ENCODE measurements around the gene VAV3.

Gene VAV3

DNA sequence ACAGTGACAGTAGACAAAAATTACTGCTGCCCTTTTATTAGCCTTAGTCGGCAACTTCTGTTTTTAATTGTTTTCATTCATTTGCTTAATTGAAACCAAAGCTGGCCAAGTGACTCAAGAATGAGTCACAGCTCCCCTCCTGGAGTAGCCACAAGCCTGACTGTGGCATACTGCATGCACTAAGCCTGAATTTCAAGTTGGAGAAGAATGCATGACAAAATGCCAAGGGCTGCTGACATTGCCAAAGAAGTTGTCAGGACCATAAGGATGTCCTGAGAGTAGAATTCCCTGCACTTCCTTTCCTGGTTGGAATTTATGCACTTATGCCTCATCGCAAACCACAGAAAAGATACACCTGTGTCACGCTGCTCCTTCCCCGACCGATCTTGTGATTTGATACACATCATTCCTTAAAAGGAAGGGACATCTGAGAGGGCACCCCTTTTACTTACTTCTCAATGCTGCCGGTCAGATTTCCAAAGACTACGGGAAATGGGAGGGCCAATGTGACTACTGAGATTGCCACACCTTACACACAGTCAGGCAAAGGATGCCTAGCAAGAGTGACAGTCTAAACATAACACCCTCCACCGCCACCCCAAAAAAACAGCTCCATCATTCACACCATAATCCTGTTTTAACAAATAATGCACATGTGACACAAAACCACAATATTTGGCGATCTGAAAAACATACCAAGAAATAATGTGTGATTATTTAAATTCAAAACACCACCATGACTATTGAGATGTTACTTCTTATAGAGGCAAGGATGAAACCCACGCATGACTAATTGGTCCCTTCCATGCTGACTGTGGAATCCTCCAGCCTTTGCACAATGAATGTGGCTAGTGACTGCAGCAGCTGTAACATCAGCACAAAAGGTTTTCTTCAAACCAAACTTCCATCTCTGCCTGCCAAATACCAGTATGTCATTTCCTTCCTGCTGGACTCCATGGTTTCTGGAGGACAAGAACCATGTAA is 28.2 kb downstream of the VAV3 start:
- DNase-seq: peak in 6 of 56 donors; percentile 2 to 21 (median 4)

DNA sequence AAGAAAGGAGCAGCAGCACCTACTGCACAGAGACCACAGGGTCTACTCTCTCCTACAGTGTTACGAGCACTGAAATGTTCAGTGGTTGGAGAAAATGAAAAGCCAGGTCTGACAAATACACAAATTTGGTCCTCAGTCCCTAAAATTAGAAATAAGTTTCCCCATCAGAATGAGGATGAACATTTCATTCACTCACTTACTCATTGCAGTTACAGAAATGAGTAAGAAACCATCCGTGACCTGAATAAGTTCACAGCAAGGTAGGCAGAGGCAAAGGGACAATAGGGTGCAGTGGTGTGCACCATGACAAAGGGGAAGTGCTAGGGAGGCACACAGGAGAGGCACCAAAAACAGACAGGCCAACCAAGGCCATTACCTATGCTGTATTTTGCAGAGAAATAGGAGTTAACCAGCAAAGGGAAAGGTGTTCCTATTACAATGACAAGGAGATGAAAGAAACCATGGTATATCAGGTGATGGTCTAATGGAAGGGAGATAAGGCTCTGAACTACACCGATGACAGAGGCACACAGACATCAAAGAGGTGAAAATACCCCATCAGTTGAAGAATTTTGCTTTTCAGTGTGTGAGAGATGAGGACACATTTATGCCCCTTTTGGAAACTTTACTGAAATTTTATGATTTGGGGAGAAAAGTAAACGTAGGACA is 29.4 kb downstream of the VAV3 start:
- DNase-seq: no peak

GRCh38 chr1:107934578-107934977 is 30.4 kb downstream of the VAV3 start:
- DNase-seq: no peak

DNA sequence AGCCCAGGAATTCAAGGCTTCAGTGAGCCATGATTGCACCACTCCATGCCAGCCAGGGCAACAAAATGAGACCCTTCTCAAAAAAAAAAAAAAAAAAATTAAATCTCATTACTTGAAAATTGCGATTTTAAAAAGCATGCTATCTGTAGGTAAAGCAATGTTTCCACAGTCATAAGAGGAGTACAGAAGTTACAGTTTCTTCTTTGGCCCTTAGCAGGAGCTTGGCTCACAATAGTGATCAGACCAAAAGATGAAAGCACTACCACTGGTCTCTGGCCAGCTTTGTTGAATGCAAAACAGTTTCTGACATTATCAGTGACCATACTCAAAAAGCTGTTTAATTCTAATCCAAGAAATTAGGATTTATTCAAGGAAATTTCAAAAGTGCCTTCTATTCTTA is 31.2 kb downstream of the VAV3 start:
- no peak for DNase-seq

- DNase-seq: no peak
Measured at GRCh38 chr1:107930292-107930691, 34.7 kb downstream of the VAV3 start.

DNA sequence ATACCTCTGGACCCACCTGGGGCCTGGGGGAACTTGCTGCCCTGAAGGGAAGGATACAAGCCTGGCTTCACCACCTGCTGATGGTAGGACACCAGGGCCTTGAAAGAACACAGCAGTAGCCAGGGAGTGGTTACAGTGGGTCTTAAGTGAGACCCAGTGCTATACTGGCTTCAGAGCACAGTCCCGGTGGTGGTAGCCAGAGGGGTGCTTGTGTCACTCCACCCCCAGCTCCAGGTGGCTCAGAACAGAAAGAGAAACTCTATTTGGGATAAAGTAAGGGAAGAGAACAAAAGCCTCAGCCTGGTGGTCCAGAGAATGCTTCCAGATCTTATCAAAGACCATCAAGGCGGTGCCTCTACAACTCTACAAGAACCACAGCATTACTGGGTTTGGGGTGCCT is 37.2 kb downstream of the VAV3 start:
- DNase-seq: no peak

- DNase-seq: no peak
Measured at GRCh38 chr1:107926436-107927080, 38.4 kb downstream of the VAV3 start.

GRCh38 chr1:107925565-107925964 is 39.4 kb downstream of the VAV3 start:
- no peak for DNase-seq

DNA sequence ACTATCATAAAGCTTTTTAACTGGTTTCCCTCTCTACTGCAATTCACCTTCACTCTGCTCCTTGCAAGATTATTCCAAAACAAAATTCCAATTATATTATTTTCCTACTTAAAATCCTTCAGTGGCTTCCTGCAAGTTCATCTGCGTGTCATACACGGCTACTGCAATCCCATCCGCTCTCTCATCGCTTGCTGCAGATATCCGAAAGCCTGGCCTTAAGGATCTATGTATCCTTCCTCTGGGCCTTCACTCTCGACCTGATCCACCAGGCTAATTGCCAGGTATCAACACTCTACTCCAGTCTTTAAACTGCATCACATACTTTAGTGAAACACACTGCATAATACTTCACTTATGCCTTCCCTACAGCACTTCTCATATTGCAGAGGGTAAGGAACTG is 44.0 kb downstream of the VAV3 start:
- DNase-seq: no peak

DNA sequence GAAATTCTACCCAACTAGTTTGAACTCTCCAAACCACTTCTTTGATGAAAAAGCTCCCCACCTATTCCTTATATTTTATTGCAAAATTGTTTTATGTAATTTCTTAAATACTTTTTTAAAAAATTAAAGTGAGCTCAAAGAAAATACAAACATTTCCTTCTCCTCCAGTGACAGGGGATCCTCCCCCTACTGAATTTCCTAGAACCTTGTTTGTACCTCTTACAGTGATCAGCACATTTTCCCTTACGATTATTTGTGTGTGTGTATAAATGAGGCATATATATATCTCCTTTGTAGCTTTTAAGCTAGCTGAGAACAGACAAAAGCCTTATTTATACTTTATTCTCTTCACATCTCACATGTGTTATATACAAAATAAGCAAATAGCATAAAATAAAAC is 44.4 kb downstream of the VAV3 start:
- no peak for DNase-seq

DNA sequence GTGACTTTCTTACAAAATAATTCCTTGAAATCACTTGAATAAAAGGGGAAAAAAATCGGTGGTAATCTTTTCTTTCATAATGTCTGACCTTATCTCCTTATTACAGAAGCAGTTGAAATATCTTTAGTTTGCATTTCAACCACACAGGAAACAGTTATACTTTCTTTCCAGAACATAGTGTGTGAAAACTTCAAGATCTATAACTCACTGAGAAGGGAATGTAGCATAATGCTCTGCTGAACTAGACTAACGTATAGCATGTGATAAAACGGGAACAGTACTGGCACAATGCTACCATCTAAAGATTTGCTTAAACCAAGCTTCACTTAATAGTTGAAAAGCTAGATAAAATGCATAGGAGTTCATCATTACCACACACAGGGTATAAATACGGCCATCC is 45.0 kb downstream of the VAV3 start:
- no peak for DNase-seq

DNA sequence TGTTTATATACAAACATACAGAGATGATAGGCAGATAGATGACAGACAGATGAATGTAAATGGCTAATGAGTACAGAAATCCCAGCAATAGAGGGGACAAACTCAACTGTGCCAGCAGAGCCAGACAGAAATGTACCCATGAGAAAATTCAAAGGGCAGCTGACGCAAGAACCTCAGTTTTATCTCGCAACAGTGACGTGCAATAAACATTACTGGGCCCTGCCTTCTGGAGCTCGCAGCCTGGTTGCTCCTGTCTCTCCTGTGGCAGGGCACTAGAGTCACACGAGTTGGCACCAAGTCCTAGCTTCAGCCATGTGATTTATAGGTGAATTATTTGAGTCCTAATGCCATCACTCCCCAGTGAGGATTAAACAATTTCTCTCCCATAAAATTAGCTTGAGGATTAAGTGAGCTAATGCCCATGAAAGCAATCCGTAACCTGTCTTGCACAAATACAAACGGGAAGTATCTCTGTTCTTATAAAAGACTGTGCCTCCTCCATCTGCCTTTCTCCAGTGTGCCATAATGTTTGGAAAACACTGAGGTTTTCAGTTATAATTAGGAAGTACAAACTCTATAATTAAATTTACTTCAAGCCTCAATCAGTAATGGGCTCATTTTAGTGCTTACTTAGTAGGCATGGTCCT is 50.7 kb downstream of the VAV3 start:
- DNase-seq: no peak

DNA sequence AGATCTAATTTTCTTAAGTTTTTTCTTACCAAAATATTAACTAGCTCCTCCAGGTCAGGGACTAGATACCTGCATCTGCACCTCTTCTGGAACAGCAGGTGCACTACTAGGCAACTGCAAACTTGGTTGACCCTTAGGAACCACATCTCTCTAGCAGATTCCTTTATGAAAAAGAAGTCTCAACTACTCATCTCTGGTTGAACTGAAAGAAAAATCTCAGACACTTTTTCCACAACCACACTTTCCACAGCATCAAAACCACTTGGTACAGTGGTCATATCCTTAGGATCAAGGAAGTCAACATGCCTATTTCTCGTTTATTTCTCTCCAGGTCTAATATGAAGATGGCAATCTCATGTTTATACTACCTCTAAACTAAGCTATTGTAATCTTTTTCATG is 52.3 kb downstream of the VAV3 start:
- no peak for DNase-seq

DNA sequence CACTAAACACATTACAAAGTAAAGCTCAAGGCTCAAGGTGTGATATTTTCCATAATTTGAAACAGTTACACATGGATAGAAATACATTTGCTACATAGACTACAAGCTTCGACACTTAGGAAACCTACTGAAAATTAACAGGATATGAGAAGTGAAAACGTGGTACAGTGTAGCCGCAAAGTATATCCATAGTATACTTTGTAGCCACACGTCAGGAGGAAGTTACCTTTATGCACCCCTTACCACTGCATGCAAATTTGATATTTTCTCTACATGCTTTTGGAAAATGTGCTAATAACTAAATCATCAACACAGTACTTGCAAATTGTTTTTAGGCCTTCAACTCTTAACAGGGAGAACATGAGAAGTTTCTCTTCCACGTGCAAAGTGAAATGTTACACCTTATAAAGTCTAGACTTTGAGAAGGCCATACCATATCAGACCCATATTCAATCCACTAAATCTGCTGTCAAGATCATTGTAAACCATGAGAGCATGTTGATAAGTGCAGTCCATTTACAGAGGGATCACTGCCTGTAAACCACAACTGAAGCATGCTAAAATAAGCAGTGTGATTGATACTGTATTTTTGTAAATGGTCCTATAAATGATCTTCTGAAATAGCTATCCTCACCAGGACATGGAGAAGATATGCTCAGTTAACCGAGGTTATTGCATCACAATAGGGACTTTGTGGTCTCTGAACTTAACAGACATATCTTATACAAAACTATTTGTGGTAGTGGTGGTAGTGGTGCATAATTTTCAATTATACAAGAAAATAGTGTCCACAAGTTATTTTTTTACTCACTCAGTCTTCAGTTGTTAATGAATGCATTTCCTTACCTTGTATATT is 64.7 kb downstream of the VAV3 start:
- DNase-seq: no peak

DNA sequence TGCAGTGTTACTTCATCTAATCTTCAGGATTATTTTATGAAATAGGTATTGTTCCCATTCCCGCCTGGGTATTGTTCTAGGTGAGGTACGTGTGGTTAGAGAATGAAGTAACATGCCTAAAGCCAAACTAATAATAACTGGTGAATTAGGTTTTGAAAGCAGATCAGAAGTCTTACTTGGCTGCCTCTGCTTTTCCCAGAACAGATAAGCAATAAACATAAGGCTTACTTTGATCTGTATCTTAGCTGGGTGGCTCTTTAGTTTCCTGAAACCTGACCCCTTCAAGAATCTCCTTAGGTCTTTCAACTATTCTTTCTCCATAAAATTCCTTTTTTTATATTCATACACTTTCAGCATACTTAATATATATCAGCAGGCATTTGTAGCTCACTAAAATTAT is 65.3 kb downstream of the VAV3 start:
- no peak for DNase-seq

DNA sequence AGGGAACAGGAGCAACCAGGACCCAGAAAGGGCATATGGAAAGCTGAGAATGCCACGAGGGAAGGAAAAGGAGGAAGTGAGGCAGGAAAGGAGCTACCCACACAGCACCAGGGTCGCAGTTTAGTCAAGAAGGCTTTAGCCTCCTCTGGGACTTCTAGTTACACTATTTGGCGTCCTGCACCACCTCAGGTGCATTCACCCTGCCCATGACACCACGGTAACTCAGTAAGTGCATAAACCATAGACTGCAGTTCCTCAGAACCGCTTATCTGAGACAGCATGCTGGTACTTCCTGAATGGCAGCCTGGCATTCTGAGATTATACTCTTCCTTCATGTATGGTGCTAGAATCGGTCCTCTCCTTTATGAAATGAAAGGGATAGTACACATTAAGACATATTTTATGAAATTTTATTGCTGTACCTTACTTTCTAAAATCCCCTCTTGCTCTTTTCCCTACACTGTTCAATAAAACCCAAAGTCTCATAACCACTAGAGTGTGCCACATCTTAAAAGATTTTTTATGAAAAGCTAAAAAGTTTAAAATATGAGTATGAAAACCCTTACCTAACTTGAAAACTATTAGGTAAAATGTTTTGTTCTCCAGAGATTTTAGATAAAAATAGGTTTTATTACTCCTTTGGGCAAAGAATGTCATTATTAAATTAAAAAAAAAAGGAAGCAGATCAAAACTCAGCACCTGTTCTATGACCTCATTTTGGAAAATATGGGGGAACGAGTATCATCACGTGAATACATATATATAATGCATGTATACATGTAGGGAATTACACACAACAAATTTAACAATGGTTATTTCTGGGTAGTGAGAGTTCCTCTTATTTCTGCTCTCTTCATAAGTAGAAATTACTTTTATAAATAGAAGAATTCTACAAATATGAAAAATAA is 67.3 kb downstream of the VAV3 start:
- DNase-seq: no peak

GRCh38 chr1:107896936-107897335 is 68.0 kb downstream of the VAV3 start:
- DNase-seq: no peak

GRCh38 chr1:107896401-107896800 is 68.6 kb downstream of the VAV3 start:
- no peak for DNase-seq

DNA sequence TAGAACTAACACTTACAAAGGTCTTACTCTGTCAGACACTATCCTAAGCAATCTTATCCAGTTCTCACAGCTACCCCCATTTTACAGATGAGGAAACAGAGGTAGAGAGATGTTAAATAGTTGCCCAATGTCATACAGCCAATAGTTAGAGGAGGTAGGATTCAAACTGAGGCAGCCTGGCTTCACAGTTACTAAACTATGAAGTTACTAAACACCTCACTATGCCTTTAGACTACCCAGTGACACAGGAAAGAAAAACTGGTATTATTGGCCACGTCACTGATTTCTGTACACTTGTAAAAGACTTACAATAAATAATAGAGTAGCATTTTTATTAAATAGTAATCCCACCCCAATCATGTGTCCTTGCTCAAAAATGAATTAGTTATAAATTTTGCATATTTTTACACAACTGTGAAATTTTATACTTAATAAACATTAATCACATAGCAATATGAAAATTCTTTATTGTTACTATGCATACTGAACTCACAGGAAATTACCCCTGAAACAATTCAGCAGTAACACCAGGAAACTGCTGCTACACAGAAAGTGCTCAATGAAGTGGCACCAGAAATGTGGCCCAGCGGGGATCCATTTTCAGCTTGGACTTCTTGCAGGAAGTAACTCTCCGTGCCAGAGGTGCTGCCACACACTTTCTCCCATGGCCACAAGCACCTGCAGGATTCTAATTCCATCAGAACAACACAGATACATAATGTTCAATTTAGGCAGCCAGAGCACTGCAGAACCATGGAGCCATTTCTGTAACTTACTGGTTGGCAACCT is 69.4 kb downstream of the VAV3 start:
- no peak for DNase-seq

Data from nucleus accumbens (tissue), 56 donors.